Measurements from ENCODE around the gene TNFRSF18.

DNA sequence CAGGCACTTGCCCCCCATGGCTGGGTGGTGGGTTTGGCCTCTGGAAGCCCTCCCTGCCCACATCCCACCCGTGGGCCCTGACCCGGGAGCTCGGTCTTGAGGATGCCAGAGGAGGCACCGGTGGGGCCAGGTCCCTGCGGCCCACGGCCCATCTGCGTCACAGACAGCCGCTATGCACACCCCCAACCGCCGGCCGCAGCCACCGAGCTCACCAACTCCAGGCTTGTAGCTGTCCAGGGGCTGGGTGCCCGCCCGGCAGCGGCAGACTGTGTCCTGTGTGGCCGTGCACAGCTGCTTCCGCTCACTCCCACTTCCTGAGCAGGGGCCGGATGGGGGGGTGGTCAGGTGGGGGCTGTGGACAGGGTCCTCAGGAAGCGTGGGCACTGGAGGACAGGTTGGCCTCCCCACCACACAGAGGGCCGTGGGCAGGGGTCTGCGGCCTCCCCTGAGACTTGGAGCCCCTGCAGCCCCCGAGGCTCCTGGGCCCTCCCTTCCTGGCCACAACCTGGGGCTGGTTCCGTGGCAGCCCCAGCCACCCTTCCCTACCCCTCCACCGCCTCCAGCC is 6.5 kb upstream of the TNFRSF18 start:
- TF ChIP-seq, protein P1, sequence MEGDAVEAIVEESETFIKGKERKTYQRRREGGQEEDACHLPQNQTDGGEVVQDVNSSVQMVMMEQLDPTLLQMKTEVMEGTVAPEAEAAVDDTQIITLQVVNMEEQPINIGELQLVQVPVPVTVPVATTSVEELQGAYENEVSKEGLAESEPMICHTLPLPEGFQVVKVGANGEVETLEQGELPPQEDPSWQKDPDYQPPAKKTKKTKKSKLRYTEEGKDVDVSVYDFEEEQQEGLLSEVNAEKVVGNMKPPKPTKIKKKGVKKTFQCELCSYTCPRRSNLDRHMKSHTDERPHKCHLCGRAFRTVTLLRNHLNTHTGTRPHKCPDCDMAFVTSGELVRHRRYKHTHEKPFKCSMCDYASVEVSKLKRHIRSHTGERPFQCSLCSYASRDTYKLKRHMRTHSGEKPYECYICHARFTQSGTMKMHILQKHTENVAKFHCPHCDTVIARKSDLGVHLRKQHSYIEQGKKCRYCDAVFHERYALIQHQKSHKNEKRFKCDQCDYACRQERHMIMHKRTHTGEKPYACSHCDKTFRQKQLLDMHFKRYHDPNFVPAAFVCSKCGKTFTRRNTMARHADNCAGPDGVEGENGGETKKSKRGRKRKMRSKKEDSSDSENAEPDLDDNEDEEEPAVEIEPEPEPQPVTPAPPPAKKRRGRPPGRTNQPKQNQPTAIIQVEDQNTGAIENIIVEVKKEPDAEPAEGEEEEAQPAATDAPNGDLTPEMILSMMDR (IDR thresholded peaks at IDR 0.05), result no peak
- TF ChIP-seq POLR2A (IDR thresholded peaks at IDR 0.05), result no peak

Measured in right lobe of liver (tissue), 4 donors.